BJ (cell line): ENCODE results near the gene ATP6V1C2. TPM values are rescaled to one million over a fixed set of nuclear protein-coding genes. Genes with fewer than 3 reads are reported as not detected.
"Not testable (repeated sequence)": the region's sequence is repeated elsewhere in the genome, so short reads cannot be mapped to it uniquely, and the experiment has no call there.

Experiments used
- CTCF ChIA-PET: fragments of 350-600 bp; formaldehyde crosslinking; extraction: SDS; loops from one replicate; lab custom pipeline; 2021; ENCODE audit warnings: antibody characterized with exemption, inconsistent platforms; lab: Yijun Ruan, JAX
- POLR2A ChIA-PET: fragments of 300-600 bp; sonication (Branson Sonifier 250); formaldehyde crosslinking; extraction: SDS; loops from one replicate; lab custom pipeline; 2021; ENCODE audit warnings: antibody characterized with exemption; lab: Charles Lee
- DNase-seq: peaks from one replicate; pipeline ENCODE4 v3.0.0-alpha.2; 2011; ENCODE audit warnings: low read depth
- H3K27me3 ChIP-seq: 2 replicates; pipeline ENCODE4 v1.6.0; 2011; ENCODE audit warnings: low read length; ENCODE audit not compliant: control insufficient read depth, insufficient read depth
- H3K36me3 ChIP-seq: 2 replicates; pipeline ENCODE4 v1.5.1; 2011; ENCODE audit warnings: low read length; ENCODE audit not compliant: control insufficient read depth, insufficient read depth
- H3K4me3 ChIP-seq: 2 replicates; pipeline ENCODE4 v1.5.1; 2011; ENCODE audit warnings: low read depth, mild to moderate bottlenecking, control low read depth, low read length
- polyA plus RNA-seq: library from polyadenylated mRNA; depleted of rRNA; stranded (reverse); fragments of >200 nt; gene quantifications from 2 replicates; pipeline ENCODE4 v1.2.3, GENCODE V29; 2011
- TF ChIP-seq, protein P1 (sequence below): IDR thresholded peaks from 2 replicates; pipeline ENCODE4 v1.5.1; 2011; ENCODE audit warnings: low read depth, mild to moderate bottlenecking, control low read depth, inconsistent platforms, low read length, moderate library complexity; ENCODE audit not compliant: insufficient read depth

Gene ATP6V1C2
- polyA plus RNA-seq, 1 experiment = 0.04 TPM

DNA sequence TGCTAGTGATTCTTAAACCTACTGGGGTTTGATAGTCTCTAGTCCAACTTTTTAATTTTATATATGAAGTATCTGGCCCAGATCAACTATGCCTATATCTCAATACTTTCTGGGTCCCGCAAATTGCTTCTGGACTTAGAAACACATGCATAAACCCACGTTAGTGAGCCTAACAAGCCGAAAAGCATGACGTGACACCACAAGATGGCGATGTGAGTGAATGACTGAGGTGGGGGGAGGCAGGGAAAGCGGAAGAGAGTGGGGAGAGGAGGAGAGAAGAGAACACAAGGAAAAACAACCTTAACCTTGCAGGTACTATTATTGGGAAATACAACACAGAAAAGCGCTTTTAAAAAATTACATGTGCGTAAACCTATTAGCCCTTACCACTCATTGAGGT, 77.4 kb downstream of the ATP6V1C2 start:
- ChIA-PET POLR2A (no interaction called here), CTCF (no interaction called here)
- H3K4me3 ChIP-seq = no peak overlapping the region
- H3K36me3 ChIP-seq = peaks cover 1% of the 10 kb centered on the region; the same call in 1 of the 2 replicates
- TF ChIP-seq, protein P1, sequence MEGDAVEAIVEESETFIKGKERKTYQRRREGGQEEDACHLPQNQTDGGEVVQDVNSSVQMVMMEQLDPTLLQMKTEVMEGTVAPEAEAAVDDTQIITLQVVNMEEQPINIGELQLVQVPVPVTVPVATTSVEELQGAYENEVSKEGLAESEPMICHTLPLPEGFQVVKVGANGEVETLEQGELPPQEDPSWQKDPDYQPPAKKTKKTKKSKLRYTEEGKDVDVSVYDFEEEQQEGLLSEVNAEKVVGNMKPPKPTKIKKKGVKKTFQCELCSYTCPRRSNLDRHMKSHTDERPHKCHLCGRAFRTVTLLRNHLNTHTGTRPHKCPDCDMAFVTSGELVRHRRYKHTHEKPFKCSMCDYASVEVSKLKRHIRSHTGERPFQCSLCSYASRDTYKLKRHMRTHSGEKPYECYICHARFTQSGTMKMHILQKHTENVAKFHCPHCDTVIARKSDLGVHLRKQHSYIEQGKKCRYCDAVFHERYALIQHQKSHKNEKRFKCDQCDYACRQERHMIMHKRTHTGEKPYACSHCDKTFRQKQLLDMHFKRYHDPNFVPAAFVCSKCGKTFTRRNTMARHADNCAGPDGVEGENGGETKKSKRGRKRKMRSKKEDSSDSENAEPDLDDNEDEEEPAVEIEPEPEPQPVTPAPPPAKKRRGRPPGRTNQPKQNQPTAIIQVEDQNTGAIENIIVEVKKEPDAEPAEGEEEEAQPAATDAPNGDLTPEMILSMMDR = no peak
- DNase-seq = no peak
- no peaks in the 10 kb centered on the region for H3K27me3 ChIP-seq

DNA sequence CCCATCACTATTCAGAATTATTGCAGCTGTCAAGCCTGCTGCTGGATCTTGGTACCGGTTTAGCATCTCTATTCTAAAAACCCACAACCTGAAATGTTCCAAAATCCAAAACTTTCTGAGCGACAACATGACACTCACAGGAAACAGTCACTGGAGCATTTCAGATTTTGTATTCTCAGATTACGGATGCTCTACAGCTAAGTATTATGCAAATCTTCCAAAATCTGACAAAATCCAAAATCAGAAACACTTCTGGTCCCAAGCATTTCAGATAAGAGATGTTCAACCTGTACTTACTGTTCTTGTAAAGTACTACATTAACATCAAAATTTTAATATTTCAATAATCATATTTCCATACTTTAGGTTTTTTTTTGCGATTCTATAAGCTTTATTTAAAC, 78.7 kb downstream of the ATP6V1C2 start:
- POLR2A ChIA-PET = no interaction called here
- TF ChIP-seq, protein P1 = no peak
- H3K27me3 ChIP-seq = no peaks in the 10 kb centered on the region
- H3K4me3 ChIP-seq = no peak overlapping the region
- H3K36me3 ChIP-seq = peaks cover 1% of the 10 kb centered on the region; the same call in 1 of the 2 replicates
- no peak for DNase-seq
- CTCF ChIA-PET = interaction anchor here (0.6 to 1.6 kb wide), 4 partner anchors 11 to 342 kb away, joined by 3 to 4 read pairs (median 4); no protein-coding TSS in a partner anchor

DNA sequence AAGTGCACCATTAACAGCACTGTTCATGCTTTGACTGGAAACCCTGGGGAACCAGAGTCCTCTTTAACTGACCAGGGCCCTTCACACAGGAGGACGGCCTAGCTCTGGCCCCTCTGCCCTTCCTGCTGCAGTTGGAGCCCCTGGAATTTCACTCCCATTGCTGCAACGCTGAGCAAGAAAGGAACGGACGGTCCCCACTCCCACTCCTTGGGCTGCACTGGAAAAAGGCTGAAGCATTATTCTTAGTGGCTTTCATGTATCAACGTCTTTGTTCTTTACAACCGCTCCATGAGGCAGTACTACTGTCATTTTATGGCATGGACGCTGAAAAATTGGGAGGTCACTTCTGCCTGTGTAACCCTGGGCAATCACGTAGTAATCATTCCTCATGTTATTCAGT, 81.2 kb downstream of the ATP6V1C2 start:
- Histone ChIP-seq H3K4me3 (no peak overlapping the region), H3K27me3 (no peaks in the 10 kb centered on the region), H3K36me3 (no peaks in the 10 kb centered on the region)
- CTCF ChIA-PET = no interaction called here
- TF ChIP-seq, protein P1 = no peak
- POLR2A ChIA-PET = no interaction called here
- no peak for DNase-seq

DNA sequence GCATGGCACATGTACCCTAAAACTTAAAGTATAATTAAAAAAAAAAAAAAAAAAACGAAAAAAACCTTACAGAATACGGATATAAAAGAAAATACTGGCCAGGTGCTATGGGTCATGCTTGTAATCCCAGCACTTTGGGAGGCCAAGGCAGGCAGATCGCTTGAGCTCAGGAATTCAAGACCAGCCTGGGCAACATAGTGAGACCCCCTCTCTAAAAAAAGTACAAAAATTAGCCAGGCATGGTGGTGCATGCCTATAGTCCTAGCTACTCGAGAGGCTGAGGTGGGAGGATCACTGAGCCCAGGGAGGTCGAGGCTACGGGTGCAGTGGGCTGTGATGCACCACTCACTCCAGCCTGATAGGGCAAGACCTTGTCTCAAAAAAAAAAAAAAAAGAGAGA, 84.6 kb downstream of the ATP6V1C2 start:
- H3K4me3 ChIP-seq, POLR2A ChIA-PET, H3K36me3 ChIP-seq, DNase-seq, H3K27me3 ChIP-seq: not testable (repeated sequence)
- CTCF ChIA-PET = interaction anchor here (0.6 kb wide), 1 partner anchor 283 kb away, joined by 3 read pairs; no protein-coding TSS in a partner anchor

DNA sequence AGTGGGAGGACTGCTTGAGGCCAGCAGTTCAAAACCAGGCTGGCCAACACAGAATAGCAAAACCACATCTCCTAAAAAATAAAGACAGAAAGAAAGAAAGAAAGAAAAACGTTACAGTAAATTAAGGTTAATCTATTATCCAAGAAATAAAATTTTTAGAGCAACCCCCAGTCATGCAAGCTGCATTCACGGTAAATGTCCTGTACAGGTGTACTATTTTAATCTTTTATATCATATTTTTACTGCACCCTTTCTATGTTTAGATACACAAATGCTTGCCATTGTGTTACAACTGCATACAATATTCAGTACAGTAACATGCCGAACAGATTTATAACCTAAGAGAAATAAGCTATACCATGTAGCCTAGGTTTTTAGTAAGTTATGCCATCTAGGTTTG, 85.1 kb downstream of the ATP6V1C2 start:
- Histone ChIP-seq H3K36me3 (no peaks in the 10 kb centered on the region), H3K4me3 (no peak overlapping the region), H3K27me3 (no peaks in the 10 kb centered on the region)
- CTCF ChIA-PET = interaction anchor here (0.6 kb wide), 1 partner anchor 29 kb away, joined by 3 read pairs; no protein-coding TSS in a partner anchor
- TF ChIP-seq, protein P1 = no peak
- DNase-seq = no peak
- POLR2A ChIA-PET = no interaction called here
